ENCODE measurements around the gene HDAC4. TPM values are rescaled to one million over a fixed set of nuclear protein-coding genes. Genes with fewer than 3 reads are reported as not detected.

Gene HDAC4
- total RNA-seq, 1 experiment from 2014 or later = 44.4 TPM

GRCh38 chr2:239064891-239065290 lies 335.9 kb downstream of the HDAC4 start:
- no peak overlapping the region for H3K4me3 Mint-ChIP-seq
- ChIA-PET POLR2A (no interaction called here), CTCF (no interaction called here)
- DNase-seq (ENCODE audit: low spot score) (no peak), ATAC-seq (no peak)
- H3K36me3 Mint-ChIP-seq = peaks cover 8% of the 10 kb centered on the region; the same call in 1 of the 2 replicates
- no peak overlapping the region for H3K27ac Mint-ChIP-seq
- TF ChIP-seq ZMAT4 (CRISPR knock-in tag; IDR thresholded peaks at IDR 0.05) = no peak
- TF ChIP-seq FOXP4 (CRISPR knock-in tag; IDR thresholded peaks at IDR 0.05) = no peak
- TF ChIP-seq ZNF423 (CRISPR knock-in tag; IDR thresholded peaks at IDR 0.05) = no peak
- TF ChIP-seq ATF2 (CRISPR knock-in tag; IDR thresholded peaks at IDR 0.05; ENCODE audit: borderline replicate concordance, low read depth) = no peak
- TF ChIP-seq JAZF1 (CRISPR knock-in tag; IDR thresholded peaks at IDR 0.05) = no peak
- TF ChIP-seq E2F1 (CRISPR knock-in tag; IDR thresholded peaks at IDR 0.05) = no peak
- TF ChIP-seq RELA (CRISPR knock-in tag; IDR thresholded peaks at IDR 0.05; ENCODE audit: borderline replicate concordance) = no peak
- TF ChIP-seq ATF1 (CRISPR knock-in tag; IDR thresholded peaks at IDR 0.05) = no peak
- TF ChIP-seq ERG (CRISPR knock-in tag; IDR thresholded peaks at IDR 0.05) = no peak
- no peak for TF ChIP-seq ZBTB21 (CRISPR knock-in tag; IDR thresholded peaks at IDR 0.05; ENCODE audit: borderline replicate concordance)
- TF ChIP-seq CREM (CRISPR knock-in tag; IDR thresholded peaks at IDR 0.05) = no peak
- no peak for TF ChIP-seq FOXK1 (CRISPR knock-in tag; IDR thresholded peaks at IDR 0.05)
- no peak for TF ChIP-seq E2F4 (CRISPR knock-in tag; IDR thresholded peaks at IDR 0.05; ENCODE audit: borderline replicate concordance, low read depth)
- no peak for TF ChIP-seq ZNF317 (CRISPR knock-in tag; IDR thresholded peaks at IDR 0.05; ENCODE audit: borderline replicate concordance, low read depth)
- TF ChIP-seq ATF3 (CRISPR knock-in tag; conservative IDR thresholded peaks at IDR 0.05) = no peak
- TF ChIP-seq USF1 (CRISPR knock-in tag; IDR thresholded peaks at IDR 0.05) = no peak
- no peak for TF ChIP-seq SMAD4 (CRISPR knock-in tag; IDR thresholded peaks at IDR 0.05)
- H3K9me3 Mint-ChIP-seq = no peaks in the 10 kb centered on the region
- 0 out of 2 replicates have a peak, but pooled peaks cover 3% of the 10 kb centered on the region for H3K4me1 Mint-ChIP-seq
- H3K27me3 Mint-ChIP-seq (ENCODE audit: low read depth) = no peaks in the 10 kb centered on the region

- H3K36me3 Mint-ChIP-seq = peaks cover 8% of the 10 kb centered on the region; the same call in 1 of the 2 replicates
- POLR2A ChIA-PET = no interaction called here
- H3K27ac Mint-ChIP-seq = no peak overlapping the region
Measured at GRCh38 chr2:239064253-239064652, 336.6 kb downstream of the HDAC4 start.

More at GRCh38 chr2:239064253-239064652, 336.6 kb downstream of the HDAC4 start:
- Mint-ChIP-seq H3K4me1 (0 out of 2 replicates have a peak, but pooled peaks cover 3% of the 10 kb centered on the region), H3K27me3 (ENCODE audit: low read depth) (no peaks in the 10 kb centered on the region), H3K4me3 (no peak overlapping the region), H3K9me3 (no peaks in the 10 kb centered on the region)
- ATAC-seq (peak; percentile 58), DNase-seq (ENCODE audit: low spot score) (no peak)
- TF ChIP-seq SMAD3 (CRISPR knock-in tag; IDR thresholded peaks at IDR 0.05; ENCODE audit: borderline replicate concordance) (no peak), FOXP4 (CRISPR knock-in tag; IDR thresholded peaks at IDR 0.05) (no peak), ZNF232 (CRISPR knock-in tag; IDR thresholded peaks at IDR 0.05) (no peak), MLX (CRISPR knock-in tag; IDR thresholded peaks at IDR 0.05) (no peak), EMX1 (CRISPR knock-in tag; IDR thresholded peaks at IDR 0.05) (no peak), ATF3 (CRISPR knock-in tag; conservative IDR thresholded peaks at IDR 0.05) (no peak)
- CTCF ChIA-PET = no interaction called here

All from WTC11 (cell line).